Middle frontal gyrus (tissue), 1 donor: ENCODE measurements around the gene S100A12.
"Not testable (repeated sequence)": the region's sequence is repeated elsewhere in the genome, so short reads cannot be mapped to it uniquely, and the experiment has no call there.

ENCODE experiments used
- DNase-seq: peaks from one replicate; pipeline ENCODE4 v3.0.0-alpha.2; 2015; ENCODE audit warnings: low spot score; ENCODE audit errors: extremely low spot score

S100A12 gene

DNA sequence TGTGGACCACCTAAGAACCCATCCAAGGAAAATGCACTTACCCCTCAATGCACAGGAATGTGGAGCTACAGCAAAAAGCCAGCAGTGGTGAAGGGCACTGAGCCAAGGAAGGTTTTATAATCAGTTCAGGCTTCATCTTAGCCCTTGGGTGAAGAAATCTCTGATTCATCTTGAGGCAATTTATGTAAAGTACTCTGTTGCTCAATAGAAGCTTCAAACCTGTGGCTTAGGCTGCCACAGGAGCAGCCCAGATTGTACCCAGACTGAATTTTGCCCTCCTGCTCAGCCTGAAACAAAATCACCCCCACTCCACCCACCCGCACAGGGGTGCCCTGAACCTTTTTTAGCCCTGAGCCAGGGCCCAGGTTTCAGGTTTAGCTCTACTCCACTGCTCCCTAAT is at the start of gene S100A12:
Gene S100A12, minus strand, starts transcription at position 111 of the 400 bp plus-strand sequence. CDS start 1,029 bp downstream, outside the sequence.
- DNase-seq: no peak

GRCh38 chr1:153422450-153423068 is 47.1 kb upstream of the S100A12 start:
- no peak for DNase-seq

DNA sequence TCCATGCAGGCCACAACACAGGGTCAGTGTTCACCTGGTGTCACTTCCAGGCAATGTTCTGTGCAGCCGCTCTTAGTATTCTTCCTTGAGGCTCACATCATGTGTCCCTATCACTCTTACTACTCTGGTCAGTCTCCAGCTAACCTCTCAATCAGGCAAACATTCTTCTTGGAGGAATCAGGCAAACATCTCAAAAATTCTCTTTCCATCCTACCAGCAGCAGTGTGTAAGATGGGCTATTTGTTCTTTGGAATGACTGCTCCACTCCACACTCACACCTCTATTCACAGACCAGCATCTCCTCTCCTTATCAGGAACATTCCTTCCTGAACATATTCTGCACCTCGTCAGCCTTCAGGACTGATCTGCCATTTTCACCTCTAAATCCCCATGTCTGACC is 44.9 kb upstream of the S100A12 start:
- DNase-seq: no peak

DNA sequence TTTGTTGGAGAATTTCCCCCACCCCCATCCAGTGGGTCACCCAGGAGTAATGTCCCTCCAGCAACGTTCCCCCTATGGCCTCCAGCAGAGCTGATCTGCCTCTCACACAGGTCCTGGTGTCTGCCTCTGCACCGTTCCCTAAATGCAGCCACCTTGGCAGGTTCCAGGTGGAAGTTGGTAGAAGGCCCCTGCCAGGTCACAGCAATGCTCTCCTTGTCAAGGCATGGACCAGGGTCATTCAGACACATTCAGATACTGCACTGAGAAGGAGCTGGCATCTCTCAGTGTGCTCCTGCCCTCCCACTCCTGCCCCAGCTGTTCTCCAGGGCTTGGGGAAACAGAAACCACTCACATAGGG is 44.0 kb upstream of the S100A12 start:
- not testable (repeated sequence) for DNase-seq

GRCh38 chr1:153418758-153419435 is 43.5 kb upstream of the S100A12 start:
- not testable (repeated sequence) for DNase-seq

DNA sequence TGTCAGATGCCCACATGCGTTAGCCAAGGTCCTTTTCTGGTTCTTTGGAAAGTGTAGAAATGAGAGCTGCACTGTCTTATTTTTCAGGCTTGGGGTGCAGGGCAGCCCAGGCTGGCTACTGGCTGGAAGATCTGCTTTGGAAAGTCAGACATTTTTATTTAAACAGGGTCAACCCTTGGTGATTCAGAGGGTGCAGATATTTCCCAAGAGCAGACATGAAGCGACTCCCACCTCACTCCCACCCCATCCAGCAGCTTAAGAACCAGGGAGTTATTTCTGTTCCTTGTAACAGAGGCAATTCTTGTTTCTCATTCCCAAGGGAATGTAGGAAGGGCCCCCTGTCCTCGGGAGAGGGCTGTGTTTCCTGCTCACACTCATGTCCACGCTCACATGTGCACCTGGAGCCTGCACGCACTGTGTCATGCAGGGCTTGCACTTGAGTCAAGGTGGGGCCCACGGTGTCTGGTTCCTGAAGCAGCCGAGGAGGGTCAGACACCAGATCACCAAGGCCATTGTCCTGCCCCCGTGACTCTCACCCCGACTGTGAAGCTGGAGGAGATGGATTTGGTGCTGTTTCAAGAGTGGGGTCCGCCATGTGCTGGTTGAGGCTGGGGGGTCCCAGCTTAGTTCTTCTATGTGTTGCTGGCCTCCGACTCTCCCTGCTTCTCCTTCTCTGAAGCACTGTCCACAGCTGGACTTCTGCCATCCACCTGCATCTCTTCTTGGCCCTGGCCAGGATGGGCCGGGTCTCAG is 41.9 kb upstream of the S100A12 start:
- no peak for DNase-seq

DNA sequence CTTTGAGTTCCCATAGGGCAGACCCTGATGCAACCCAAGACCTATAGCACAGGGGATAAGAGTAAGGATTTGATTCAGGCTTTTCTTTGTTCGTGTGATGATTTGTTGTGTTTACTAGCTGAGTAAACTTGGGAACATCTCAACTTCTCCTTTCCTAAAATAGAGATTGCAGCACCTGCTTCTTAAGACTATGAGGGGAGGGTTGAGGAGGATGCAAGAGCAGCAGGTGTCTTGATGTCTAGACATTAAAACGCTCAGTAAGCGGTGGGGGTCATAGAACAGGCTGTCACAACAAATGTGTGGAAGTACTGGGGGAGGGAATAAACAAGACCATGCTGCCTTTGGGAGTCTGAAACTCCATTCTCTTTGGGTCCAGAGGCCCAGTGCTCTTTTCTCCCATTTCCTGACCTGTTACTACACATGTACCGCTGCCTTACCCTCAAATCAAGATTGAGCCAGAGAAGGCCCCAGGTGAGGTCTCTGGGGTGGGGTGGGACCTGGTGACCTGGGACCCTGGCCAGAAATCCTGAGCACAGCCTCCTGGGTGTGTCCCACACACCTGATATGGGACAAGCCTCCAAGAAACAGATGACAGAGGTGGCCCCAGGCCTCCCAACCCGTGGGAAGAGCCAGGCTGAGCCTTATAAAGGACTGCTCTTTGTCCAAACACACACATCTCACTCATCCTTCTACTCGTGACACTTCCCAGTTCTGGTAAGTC is 40.6 kb upstream of the S100A12 start, which contains the start of gene S100A7A:
Gene S100A7A, plus strand, starts transcription at position 671 of the 721 bp plus-strand sequence. CDS start 1,563 bp downstream, outside the sequence.
- no peak for DNase-seq

GRCh38 chr1:153413961-153414360 is 38.5 kb upstream of the S100A12 start:
- not testable (repeated sequence) for DNase-seq

DNA sequence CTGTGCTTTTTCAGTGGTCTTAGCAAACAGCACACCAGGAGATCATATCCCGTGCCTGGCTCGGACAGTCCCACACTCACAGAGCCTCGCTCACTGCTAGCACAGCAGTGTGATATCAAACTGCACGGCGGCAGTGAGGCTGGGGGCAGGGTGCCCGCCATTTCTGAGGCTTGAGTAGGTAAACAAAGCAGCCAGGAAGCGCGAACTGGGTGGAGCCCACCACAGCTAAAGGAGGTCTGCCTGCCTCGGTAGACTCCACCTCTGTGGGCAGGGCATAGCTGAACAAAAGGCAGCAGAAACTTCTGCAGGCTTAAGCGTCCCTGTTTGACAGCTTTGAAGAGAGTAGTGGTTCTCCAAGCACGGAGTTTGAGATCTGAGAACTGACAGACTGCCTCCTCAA is 31.9 kb upstream of the S100A12 start:
- DNase-seq: not testable (repeated sequence)

DNA sequence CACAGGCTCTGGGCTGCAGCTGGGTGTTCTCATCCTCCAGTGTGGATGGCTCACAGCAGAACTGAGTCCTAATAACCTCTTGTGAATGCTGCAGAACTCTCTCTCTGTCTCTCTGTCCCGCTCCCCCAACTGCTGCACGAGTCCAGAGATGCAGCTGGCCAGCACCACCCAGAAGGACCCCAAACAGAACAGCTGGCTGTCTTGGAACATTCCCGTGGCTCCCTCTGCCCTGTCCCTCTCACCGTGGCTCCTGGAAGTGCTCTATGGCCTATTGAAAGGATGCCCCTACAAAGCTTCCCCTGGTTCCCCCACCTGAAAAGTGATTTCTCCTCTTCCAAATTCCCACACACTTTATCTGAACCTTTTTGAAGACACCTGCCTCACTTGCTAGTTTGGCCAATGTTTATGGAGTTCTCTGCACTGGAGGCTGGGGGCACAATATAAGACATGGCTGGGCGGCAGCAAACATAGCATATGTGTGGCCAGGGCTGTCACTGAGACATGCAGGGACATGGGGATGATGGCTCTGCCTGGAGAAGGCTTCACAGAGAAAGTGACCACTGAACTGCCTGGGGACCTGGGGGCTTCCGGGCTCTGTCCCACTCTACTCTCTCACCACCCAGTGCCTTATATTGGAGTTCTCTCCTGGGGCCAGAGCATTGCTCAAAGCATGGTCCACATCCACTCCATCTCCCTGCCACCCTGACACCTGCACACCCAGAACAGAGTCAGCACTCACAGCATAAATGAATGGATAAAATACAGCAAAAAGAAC is 30.6 kb upstream of the S100A12 start:
- DNase-seq: not testable (repeated sequence)

GRCh38 chr1:153404768-153405167 is 29.3 kb upstream of the S100A12 start:
- no peak for DNase-seq

- no peak for DNase-seq
These were observed 28.7 kb upstream of the S100A12 start for GRCh38 chr1:153404086-153404635.

GRCh38 chr1:153403421-153404085 is 28.1 kb upstream of the S100A12 start:
- no peak for DNase-seq

GRCh38 chr1:153402226-153402625 is 26.8 kb upstream of the S100A12 start:
- DNase-seq: no peak

- no peak for DNase-seq
These were observed 26.0 kb upstream of the S100A12 start for GRCh38 chr1:153401461-153401860.

DNA sequence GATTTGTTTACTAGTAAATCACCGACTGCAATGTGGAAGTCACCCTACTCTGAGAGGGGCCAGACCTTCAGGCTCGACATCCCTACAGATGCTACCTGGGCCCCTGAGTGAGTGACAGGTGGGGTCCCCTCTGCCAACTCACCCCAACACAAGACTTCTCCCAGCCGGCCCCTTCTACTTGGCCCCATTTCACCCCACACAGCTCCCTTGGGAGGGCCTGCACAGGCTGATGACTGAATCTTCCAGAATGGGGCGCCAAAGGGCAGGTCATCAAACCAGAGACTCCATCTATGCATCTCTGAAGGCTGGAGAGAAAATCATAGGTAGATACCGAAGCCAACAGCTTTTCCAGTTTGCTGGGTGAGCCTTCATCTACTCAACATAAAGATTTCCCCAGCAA is 24.8 kb upstream of the S100A12 start:
- DNase-seq: no peak

GRCh38 chr1:153399401-153400055 is 24.1 kb upstream of the S100A12 start:
- no peak for DNase-seq

GRCh38 chr1:153397924-153398651 is 22.7 kb upstream of the S100A12 start:
- DNase-seq: no peak
